ENCODE measurements around the gene BET1. TPM values are rescaled to one million over a fixed set of nuclear protein-coding genes. Genes with fewer than 3 reads are reported as not detected.

BET1 gene
- total RNA-seq, 1 donor from 2014 or later: 28.5 TPM

DNA sequence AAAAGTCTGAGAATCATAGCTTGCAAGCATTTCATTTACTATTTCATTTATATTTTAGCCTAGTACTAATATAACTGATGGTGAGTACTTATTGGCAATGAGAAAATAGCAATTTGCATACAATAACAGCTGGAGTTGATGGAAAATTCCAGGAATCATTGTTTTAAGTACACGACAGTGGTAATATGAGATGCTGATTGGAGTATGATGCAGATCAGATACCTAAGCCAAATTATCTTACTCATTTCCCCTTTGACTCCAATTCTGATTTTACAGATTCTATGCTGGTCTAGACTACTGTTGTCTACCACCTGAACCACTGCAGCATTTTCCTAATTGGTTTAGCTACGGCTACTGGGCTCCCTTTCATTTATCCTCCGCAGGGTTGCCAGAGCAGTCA lies 45.9 kb downstream of the BET1 start:
- Mint-ChIP-seq H3K9me3 (no peaks in the 10 kb centered on the region), H3K27me3 (ENCODE audit: low read depth) (no peaks in the 10 kb centered on the region), H3K4me1 (no peaks in the 10 kb centered on the region), H3K27ac (no peak overlapping the region), H3K4me3 (no peak overlapping the region), H3K36me3 (no peaks in the 10 kb centered on the region)
- DNase-seq (ENCODE audit: low spot score in 2 of 2, unreplicated experiment in 2 of 2): no peak
- TF ChIP-seq, protein P1, sequence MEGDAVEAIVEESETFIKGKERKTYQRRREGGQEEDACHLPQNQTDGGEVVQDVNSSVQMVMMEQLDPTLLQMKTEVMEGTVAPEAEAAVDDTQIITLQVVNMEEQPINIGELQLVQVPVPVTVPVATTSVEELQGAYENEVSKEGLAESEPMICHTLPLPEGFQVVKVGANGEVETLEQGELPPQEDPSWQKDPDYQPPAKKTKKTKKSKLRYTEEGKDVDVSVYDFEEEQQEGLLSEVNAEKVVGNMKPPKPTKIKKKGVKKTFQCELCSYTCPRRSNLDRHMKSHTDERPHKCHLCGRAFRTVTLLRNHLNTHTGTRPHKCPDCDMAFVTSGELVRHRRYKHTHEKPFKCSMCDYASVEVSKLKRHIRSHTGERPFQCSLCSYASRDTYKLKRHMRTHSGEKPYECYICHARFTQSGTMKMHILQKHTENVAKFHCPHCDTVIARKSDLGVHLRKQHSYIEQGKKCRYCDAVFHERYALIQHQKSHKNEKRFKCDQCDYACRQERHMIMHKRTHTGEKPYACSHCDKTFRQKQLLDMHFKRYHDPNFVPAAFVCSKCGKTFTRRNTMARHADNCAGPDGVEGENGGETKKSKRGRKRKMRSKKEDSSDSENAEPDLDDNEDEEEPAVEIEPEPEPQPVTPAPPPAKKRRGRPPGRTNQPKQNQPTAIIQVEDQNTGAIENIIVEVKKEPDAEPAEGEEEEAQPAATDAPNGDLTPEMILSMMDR (IDR thresholded peaks at IDR 0.05; ENCODE audit: unreplicated experiment): no peak

DNA sequence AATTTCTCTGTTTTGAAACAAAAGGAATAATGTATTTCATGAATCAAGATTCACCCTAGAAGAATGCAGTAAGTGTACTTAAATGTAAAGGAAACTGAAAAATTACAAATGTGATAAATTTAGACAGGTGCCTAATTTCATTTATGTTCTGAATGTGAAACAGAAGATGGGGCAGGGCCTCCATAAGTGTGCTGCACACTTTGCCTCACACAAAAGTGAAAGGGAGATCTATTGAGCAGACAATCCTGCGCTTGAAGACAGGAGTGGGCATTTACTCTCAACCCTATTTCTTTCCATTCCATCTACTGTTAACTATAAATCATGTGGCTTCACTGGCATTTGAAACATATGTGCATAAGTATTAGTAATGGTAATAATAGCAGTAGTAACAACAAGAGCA lies 46.4 kb downstream of the BET1 start:
- Mint-ChIP-seq H3K4me1 (no peaks in the 10 kb centered on the region), H3K27ac (no peak overlapping the region), H3K27me3 (ENCODE audit: low read depth) (no peaks in the 10 kb centered on the region), H3K36me3 (no peaks in the 10 kb centered on the region), H3K9me3 (no peaks in the 10 kb centered on the region), H3K4me3 (no peak overlapping the region)
- no peak for DNase-seq (ENCODE audit: low spot score in 2 of 2, unreplicated experiment in 2 of 2)
- TF ChIP-seq, protein P1 (IDR thresholded peaks at IDR 0.05; ENCODE audit: unreplicated experiment): no peak

DNA sequence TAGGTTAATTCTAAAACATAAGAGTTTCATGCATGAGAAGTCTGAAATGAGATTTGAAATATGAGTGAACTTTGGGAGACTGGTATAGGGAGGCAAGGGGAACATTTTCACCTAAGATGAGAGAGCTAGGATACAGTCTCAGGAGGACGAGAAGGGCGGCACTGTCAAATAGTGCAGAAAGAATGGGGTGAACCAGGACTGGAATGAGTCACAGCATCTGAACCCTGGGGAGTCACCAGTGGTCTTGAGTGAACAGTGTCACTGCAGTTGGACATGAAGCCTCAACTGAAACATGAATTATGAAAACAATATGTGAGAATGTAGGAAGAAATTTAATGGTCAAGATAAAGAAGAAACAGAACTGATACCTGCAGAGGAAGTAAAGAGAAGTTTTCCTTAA lies 48.9 kb downstream of the BET1 start:
- Mint-ChIP-seq H3K4me3 (no peak overlapping the region), H3K9me3 (no peaks in the 10 kb centered on the region), H3K4me1 (no peaks in the 10 kb centered on the region), H3K27me3 (ENCODE audit: low read depth) (no peaks in the 10 kb centered on the region), H3K36me3 (no peaks in the 10 kb centered on the region), H3K27ac (no peak overlapping the region)
- no peak for DNase-seq (ENCODE audit: low spot score in 2 of 2, unreplicated experiment in 2 of 2)
- TF ChIP-seq, protein P1 (IDR thresholded peaks at IDR 0.05; ENCODE audit: unreplicated experiment): no peak

DNA sequence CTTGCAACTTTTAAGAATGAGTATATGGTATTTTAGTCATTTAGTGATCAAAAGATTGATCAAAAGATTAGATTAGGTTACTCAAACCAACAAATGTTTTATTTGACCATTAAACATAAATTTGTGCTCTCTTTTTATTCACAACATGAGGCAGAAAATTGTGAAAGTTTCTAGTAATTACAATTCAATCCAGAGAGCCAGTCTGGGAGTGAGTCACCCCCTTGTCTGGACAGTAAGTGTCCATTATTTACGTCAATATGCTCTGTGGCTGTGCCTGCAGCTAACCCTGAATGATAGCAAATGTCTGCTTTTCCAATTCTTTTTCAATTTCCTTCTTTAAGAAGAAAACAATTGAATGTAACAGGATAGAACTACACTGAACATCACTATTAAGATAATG lies 54.7 kb downstream of the BET1 start:
- Mint-ChIP-seq H3K4me3 (no peak overlapping the region), H3K36me3 (no peaks in the 10 kb centered on the region), H3K9me3 (no peaks in the 10 kb centered on the region), H3K27me3 (ENCODE audit: low read depth) (no peaks in the 10 kb centered on the region), H3K27ac (no peak overlapping the region), H3K4me1 (peaks cover 2% of the 10 kb centered on the region)
- no peak for DNase-seq (ENCODE audit: low spot score in 2 of 2, unreplicated experiment in 2 of 2)
- TF ChIP-seq, protein P1 (IDR thresholded peaks at IDR 0.05; ENCODE audit: unreplicated experiment): no peak

DNA sequence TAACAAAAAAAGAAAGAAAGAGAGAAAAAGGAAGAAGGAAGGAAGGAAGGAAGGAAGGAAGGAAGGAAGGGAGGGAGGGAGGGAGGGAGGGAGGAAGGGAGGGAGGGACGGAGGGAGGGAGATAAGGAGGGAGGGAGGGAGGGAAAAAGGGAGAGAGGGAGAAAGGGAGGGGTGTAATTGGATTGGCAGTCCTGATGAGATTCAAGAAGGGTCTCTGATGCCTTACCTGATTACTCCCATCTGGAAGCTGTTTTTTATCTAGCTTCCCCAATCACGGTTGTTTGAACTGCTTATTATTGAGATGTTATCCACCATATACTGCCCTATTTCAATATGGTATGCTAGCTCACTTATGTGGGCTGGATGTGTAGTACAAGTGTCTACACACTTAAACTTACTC lies 55.3 kb downstream of the BET1 start:
- Mint-ChIP-seq H3K27ac (no peak overlapping the region), H3K9me3 (no peaks in the 10 kb centered on the region), H3K4me3 (no peak overlapping the region), H3K4me1 (peaks cover 6% of the 10 kb centered on the region), H3K27me3 (ENCODE audit: low read depth) (no peaks in the 10 kb centered on the region), H3K36me3 (no peaks in the 10 kb centered on the region)
- TF ChIP-seq, protein P1 (IDR thresholded peaks at IDR 0.05; ENCODE audit: unreplicated experiment): no peak
- DNase-seq (ENCODE audit: low spot score in 2 of 2, unreplicated experiment in 2 of 2): no peak

DNA sequence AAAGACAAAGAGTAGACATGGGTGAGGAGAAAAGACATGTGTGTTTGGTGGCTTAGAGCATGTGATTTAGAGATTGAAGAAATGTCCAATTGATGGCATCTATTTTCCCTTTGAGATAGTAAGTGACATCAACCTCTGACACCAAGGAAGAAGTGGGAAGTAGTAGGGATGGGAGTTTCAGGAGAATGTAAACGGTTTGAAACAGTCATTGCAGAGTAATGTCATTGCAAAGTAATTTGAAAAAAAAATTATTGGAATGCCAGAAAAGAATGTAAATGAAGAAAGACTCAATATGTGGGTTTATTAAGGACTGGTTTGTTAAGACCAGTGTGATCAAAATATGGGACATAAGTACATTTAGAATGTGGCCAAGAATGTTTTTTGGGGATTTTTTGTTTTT lies 56.0 kb downstream of the BET1 start:
- TF ChIP-seq, protein P1 (IDR thresholded peaks at IDR 0.05; ENCODE audit: unreplicated experiment): no peak
- no peak for DNase-seq (ENCODE audit: low spot score in 2 of 2, unreplicated experiment in 2 of 2)

More for the DNA sequence above, 56.0 kb downstream of the BET1 start:
- H3K4me3 Mint-ChIP-seq: no peak overlapping the region
- H3K36me3 Mint-ChIP-seq: no peaks in the 10 kb centered on the region
- peaks cover 7% of the 10 kb centered on the region for H3K4me1 Mint-ChIP-seq
- H3K27me3 Mint-ChIP-seq (ENCODE audit: low read depth): no peaks in the 10 kb centered on the region
- no peak overlapping the region for H3K27ac Mint-ChIP-seq
- H3K9me3 Mint-ChIP-seq: no peaks in the 10 kb centered on the region

Measured in mesothelial cell of epicardium (in vitro differentiated cells).